GM18861 (cell line): ENCODE measurements around the gene LGALS16.
"Not testable (repeated sequence)": the region's sequence is repeated elsewhere in the genome, so short reads cannot be mapped to it uniquely, and the experiment has no call there.

Experiments
- ATAC-seq: cut with Tn5 transposase; IDR thresholded peaks from one replicate; pipeline ENCODE4 v1.9.1; 2021; ENCODE audit not compliant: unreplicated experiment

The LGALS16 gene

GRCh38 chr19:39677961-39678889 lies 22.5 kb downstream of the LGALS16 start:
- ATAC-seq = no peak

- ATAC-seq = peak; percentile 52
Measured at GRCh38 chr19:39679056-39679790, 23.5 kb downstream of the LGALS16 start.

DNA sequence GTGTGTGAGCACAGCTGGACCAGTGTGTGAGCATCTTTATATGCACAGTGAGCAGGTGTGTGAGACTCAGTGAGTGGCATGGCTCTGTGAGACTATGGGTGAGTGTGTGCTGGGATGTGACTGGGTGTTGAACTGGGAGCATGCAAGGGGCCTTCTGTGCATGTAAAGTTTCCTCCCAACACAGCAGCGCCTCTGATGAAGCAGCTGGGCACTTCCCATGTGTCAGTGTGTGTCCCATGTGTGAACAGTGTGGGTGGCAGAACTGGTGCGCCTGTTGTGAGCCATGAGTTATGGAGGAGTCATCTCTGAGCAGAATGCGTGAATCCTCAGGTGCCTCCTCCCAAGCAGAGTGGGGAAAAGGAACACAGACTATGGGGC lies 24.1 kb downstream of the LGALS16 start:
- peak; percentile 13 for ATAC-seq

DNA sequence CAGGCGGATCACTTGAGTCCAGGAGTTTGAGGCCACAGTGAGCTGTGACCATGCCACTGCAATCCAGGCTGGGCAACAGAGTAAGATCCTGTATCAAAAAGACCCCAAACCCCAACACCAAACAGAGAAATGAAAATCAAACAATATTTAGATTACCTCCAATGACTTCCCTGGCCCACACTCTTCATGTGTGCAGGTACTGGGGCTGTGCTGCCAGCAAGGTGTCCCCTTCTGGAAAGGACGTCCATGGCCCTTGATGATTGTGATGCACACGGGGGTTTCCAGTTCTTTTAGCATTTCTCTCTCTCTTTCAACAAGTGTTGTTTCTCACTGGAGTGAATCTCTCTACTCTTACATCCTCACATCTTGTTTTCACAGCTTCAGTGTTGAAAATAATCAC lies 24.9 kb downstream of the LGALS16 start:
- no peak for ATAC-seq

DNA sequence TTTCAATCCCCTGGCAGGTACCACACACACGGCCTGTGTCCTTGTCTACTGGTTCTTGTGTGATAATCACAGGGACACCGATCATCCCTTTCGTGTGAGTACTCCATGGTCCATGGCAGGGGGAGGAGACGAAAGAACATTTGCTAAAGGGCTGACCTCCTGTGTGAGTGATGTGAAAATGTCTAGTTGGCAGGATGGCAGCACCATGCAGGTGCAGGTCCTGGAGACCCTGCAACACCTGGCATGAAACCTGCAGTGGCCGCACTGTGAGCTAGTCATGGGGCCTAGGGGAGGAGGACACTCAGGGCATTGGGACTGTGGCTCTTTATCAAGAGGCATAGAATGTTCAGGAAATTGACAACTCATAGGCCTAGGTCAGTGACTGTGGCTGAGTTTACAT lies 25.7 kb downstream of the LGALS16 start:
- ATAC-seq = no peak

DNA sequence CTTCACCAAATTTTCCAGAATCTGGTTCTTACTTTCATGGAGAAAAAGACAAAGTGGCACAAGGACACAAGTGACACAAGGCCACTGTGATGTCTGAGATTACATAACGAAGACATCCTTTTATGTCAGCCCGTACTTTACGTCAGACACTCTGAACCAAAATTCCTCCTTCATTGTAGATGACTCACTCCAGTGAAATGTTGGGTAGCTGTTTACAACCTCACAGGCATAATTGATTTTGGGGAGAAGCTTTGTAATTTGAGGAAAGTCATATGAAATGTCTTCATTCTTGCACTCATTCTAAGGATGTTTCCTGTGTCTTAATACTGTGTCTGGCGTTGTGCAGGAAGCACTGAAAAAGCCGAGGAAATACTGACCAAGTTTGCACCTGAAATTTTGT lies 28.6 kb downstream of the LGALS16 start:
- no peak for ATAC-seq

DNA sequence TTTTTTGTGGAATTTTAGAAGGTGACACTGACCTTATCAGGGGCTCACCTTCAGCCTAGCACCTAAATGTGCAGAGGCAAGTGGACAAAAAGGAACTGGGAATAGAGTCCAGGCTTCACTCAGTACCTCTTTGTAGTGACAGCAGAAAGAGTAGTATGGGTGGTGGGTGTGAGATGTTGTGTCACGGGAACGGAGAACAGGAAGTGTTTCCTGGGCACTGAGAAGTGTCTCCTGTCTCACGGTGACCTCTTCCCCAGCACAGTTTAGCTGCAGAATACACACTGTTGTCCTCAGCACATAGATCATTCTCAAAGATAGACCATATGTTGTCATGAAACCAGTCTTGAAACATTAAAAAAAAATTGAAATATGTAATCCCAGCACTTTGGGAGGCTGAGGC lies 31.0 kb downstream of the LGALS16 start:
- no peak for ATAC-seq

DNA sequence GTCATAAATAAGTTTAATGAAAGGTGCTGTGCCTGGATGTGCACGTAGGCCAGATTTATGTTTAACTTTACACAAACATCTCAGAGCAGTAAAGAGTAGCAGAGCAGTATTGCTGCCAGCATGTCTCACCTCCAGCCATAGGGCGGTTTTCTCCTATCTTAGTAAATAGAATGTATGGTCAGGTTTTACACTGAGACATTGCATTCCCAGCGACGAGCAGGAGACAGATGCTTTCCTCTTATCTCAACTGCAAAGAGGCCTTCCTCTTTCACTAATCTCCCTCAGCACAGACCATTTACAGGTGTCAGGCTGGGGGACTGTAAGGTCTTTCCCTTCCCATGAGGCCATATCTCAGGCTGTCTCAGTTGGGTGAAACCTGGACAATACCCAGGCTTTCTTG lies 32.9 kb downstream of the LGALS16 start:
- ATAC-seq = not testable (repeated sequence)

- ATAC-seq = no peak
Measured at GRCh38 chr19:39692166-39692565, 36.5 kb downstream of the LGALS16 start.

DNA sequence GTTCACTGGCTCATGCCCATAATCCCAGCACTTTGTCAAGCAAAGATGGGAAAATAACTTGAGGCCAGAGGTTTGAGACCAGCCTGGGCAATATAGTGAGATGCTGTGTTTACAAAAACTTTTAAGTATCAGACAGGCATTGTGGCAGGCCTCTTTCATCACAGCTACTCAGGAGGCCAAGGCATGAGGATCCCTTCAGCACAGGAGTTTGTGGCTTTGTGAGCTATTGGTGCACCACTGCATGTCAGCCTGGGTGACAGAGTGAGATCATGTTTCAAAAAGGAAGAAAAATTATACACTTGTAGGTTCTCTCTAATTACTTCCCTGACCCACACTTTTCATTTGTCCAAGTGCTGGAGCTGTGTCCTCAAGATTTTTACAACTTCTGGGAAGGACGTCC lies 37.1 kb downstream of the LGALS16 start:
- ATAC-seq = no peak

DNA sequence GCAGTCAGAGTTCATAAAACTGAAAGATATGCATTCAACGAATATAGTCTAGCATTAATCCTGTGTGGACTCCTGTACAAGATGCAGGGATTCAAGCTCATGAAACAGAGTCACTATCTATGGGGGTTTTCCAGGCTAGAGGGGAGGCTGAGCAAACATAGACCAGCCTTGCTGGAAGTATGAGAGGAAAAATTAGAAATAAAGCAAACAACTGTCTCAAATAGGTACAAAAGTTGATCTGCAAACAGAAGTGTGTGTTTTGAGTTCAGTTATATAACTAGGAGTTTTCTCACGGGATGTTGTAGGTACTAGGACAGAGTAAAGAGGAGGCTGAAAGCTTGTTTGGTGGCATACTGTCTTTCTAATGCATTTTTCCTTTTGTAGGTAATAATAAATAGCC lies 40.0 kb downstream of the LGALS16 start:
- no peak for ATAC-seq

DNA sequence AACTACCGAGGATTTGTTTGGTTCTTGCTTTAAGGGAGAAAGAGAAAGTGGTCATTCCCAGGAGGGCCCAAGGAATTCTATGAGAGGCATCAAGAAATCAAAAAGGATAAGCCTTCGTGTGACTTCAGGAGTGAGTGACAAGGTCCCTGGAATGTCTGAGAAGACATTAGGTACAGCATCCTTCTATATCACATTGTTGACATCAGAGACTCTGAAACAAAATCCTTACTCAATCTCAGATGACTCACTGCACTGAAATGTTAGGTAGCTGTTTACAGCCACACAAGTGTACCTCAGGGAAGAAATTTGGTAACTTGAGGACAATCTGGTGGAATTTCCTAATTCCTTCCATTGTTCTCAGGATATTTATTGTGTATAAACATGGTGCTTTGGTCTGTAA lies 40.7 kb downstream of the LGALS16 start:
- ATAC-seq = no peak

DNA sequence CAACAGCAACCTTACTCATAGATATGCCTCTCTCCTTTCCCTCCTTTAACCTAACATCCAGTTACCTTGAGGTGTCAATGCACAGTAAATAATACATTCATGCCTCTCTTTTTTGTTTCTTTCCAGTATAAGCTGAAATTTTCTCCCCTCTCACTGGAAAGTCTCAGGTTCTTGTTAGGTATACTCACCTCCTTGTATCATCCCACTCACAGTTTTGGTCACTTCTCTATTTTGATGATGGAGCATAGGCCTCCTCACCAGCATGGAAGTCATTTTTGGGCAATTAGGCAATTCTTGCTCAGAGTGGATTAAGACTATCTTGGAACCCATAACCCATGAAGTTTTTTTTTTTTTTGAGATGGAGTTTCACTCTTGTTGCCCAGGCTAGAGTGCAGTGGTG lies 42.8 kb downstream of the LGALS16 start:
- no peak for ATAC-seq

- no peak for ATAC-seq
Measured at GRCh38 chr19:39701291-39701690, 45.6 kb downstream of the LGALS16 start.

DNA sequence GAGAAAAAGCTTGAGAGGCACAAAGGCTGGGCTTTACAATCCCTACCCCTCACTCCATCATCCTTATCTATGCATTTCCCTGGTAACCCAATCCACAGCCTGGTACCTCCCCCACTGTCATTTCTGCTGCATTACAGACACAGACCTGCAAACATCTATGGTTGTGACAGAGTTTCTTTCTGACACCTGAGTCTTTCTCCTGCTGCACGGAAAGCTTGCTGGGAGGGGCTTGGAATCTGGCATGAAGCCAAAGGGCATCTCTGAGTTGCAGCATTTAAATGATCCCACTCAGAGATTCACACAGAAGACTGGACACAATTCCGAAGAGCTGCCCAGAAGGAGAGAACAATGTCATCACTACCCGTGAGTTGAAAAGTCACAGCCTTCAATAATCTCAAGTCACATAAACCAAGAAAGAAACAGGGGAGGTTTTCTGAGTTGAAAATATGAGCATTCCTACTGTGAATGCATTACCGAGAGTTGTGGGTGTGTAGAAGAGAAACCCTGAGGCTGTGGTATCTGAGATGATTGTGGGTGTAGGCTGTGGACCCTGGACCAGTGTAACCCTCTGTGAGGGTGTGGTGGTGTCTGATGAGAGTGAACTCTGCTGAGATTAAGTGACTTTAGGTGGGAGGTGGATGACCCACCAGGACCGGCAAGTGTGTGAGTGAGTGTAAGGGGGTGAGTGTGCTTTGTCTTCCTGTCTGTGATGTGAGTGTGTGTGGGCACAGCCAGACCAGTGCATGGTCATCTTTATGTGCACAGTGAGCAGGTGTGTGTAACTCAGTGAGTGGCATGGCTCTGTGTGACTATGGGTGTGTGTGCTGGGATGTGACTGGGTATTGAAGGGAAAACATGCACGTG lies 48.7 kb downstream of the LGALS16 start, which contains the start of gene LGALS14:
LGALS14 (plus strand) TSS at position 301 of the 864 bp plus-strand sequence; CDS start at position 349, 48 bp downstream.
- no peak for ATAC-seq

DNA sequence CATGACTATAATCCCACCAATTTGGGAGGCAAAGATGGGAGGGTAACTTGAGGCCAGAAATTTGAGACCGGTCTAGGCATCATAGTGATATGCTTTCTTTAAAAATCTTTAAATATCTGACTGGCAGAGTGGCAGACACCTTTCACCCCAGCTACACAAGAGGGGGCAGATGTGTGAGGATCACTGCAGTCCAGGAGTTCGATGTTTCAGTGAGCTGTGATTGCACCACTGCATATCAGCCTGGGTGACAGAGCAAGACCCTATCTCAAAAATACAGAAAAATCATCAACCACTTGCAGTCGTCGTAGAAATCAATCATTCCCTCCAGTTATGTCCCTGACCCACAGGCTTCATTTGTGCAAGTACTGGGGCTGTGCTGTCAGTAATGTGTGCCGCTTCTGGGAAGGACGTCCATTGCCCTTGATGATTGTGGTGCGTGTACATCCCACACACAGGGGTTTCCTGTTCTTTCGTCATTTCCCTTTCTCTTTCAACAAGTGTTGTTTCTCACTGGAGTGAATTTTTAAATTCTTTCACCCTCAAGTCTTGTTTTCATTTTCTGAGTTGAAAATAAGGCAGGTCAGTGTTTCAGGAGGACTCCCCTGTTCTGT lies 50.0 kb downstream of the LGALS16 start:
- ATAC-seq = no peak

DNA sequence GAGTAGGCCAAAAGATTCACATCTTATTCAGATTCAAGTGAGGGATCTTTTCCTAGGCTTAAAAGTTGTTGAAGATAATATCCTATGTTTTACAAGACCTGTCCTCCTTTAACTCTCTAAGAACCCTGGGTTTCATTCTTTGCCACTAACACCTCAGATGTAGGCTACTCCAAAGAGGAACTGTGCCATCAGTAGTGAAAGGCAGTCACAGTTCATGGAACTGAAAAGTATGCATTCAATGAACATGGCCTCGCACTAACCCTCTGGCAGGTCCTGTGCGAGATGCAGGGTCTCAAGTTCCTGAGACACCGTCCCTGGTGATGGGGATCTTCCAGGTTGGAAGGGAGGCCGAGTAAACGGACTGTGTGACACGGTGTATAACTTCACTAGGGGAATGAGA lies 52.9 kb downstream of the LGALS16 start:
- ATAC-seq = no peak

DNA sequence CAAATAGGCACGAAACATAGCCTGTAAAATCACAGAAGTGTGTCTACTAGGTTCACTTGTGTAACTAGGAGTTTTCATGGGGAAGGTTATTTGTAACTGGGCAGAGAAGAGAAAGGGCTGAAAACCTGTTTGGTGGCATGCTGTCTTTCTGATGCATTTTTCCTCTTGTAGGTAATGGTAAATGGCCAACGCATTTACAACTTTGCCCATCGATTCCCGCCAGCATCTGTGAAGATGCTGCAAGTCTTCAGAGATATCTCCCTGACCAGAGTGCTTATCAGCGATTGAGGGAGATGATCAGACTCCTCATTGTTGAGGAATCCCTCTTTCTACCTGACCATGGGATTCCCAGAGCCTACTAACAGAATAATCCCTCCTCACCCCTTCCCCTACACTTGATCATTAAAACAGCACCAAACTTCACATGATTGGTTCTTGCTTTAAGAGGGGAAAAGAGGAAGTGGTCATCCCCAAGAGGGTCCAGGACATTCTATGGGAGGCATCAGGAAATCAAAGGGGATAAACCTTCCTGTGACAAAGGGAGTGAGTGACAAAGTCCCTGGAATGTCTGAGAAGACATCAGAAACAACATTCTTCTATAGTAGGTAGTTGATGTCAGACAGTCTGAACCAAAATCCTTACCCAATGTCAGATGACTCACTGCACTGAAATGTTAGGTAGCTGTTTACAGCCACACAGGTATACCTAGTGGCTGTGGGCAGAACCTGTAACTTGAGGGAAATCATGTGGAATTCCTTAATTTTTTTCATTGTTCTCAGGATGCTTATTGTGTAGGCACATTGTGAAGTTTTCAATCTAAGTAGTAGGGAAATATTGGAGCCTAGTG lies 53.5 kb downstream of the LGALS16 start:
- no peak for ATAC-seq
